Right atrium auricular region (tissue), 2 donors: ENCODE measurements around the gene UBE4A. TPM values are rescaled to one million over a fixed set of nuclear protein-coding genes. Genes with fewer than 3 reads are reported as not detected.

Experiments used
- DNase-seq: peaks from one replicate; pipeline ENCODE4 v3.0.0-alpha.2; 2019; ENCODE audit warnings: low spot score
- H3K27ac ChIP-seq, 2 donors: fragments of 200-600 bp; sonication (generic); 1 replicate in 1 of 2; 2 replicates in 1 of 2; pipeline ENCODE4 v1.5.1; 2016 to 2019
- H3K27me3 ChIP-seq, 2 donors: fragments of 200-600 bp; sonication (generic); one replicate each; pipeline versions ENCODE4 v1.5.1 to v1.6.0; 2017 to 2019
- H3K36me3 ChIP-seq: fragments of 200-600 bp; sonication (generic); one replicate; pipeline ENCODE4 v1.5.1; 2016
- H3K4me1 ChIP-seq, 2 donors: fragments of 200-600 bp; sonication (generic); one replicate each; pipeline versions ENCODE4 v1.5.1 to v1.6.0; 2017 to 2019
- H3K4me3 ChIP-seq, 2 donors: fragments of 200-600 bp; sonication (generic); 1 replicate in 1 of 2; 2 replicates in 1 of 2; pipeline ENCODE4 v1.5.1; 2017 to 2019; ENCODE audit warnings: mild to moderate bottlenecking in 1 of 2, moderate library complexity in 1 of 2
- H3K9me3 ChIP-seq, 2 donors: fragments of 200-600 bp; sonication (generic); one replicate each; pipeline ENCODE4 v1.5.1; 2019
- total RNA-seq, 2 donors: library from RNA; depleted of rRNA; stranded (reverse); fragments of >200 nt; gene quantifications; one replicate each; pipeline ENCODE4 v1.1.0, GENCODE V29; 2016
- TF ChIP-seq, protein P1 (sequence below), 2 donors: fragments of 200-600 bp; sonication (generic); IDR thresholded peaks; one replicate each; pipeline ENCODE4 v1.5.1; 2019; ENCODE audit warnings: antibody characterized with exemption in 2 of 2

UBE4A gene
- total RNA-seq, 2 donors from 2014 or later = 46.3 to 53.4 TPM

DNA sequence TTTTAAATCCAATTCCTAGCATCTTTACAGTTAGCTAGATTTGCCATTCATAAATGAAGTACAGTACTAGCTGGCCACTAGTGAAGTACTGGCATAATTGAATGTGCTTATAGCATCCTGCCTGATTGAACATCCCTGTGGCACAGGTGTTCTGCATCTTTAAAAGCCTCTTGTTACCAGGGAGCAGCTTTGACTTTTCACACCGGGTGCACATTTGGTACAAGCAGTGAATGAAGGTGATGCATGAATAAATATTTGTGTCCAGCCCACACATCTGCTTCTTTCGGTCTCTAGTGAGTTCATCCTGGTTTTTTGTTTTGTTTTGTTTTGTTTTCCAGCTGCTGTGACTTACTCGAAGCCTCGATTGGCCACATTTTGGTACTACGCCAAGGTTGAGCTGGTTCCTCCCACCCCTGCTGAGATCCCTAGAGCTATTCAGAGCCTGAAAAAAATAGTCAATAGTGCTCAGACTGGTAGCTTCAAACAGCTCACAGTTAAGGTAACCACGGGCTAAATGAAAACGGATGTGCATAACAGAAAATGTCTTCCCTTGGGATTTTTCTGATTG lies 47.3 kb downstream of the UBE4A start:
- Histone ChIP-seq H3K36me3 (peaks cover 21% of the 10 kb centered on the region), H3K4me3 (no peak overlapping the region), H3K4me1 (peaks cover 0 to 63% of the 10 kb centered on the region in 2 donors), H3K27ac (no peak overlapping the region), H3K9me3 (no peaks in the 10 kb centered on the region), H3K27me3 (no peaks in the 10 kb centered on the region)
- TF ChIP-seq, protein P1, sequence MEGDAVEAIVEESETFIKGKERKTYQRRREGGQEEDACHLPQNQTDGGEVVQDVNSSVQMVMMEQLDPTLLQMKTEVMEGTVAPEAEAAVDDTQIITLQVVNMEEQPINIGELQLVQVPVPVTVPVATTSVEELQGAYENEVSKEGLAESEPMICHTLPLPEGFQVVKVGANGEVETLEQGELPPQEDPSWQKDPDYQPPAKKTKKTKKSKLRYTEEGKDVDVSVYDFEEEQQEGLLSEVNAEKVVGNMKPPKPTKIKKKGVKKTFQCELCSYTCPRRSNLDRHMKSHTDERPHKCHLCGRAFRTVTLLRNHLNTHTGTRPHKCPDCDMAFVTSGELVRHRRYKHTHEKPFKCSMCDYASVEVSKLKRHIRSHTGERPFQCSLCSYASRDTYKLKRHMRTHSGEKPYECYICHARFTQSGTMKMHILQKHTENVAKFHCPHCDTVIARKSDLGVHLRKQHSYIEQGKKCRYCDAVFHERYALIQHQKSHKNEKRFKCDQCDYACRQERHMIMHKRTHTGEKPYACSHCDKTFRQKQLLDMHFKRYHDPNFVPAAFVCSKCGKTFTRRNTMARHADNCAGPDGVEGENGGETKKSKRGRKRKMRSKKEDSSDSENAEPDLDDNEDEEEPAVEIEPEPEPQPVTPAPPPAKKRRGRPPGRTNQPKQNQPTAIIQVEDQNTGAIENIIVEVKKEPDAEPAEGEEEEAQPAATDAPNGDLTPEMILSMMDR (IDR thresholded peaks at IDR 0.05) = no peak
- no peak for DNase-seq

DNA sequence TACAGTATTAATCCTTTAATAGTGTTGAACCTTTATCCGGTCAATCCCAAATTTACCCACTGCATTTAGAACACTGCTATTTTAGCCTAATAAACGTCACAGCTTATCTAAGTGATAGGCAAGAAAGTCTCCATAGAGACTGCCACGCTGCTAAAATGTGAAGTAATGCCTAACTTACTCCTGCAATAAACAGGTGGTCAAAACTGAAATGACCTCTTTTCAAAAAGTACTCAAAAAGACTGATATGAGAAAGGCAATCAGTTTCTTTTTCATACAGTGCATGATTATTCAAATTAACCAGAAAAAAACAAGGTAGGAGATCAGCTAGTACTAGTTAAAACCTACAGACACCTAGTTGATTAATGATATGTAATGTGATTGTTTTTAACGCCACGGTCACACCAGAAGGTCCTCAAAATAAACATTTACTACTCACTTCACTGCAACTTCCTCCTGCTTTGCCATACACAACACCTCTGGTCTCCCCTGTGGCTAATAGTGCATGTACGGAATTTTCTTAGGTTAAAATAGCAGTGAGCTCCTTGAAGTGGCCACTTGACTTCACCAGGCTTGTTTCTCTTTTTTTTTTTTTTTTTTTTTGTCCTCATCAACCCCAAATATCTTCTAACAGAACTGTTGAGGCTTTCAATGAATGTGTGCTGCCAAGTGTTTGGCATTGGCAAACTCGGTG lies 50.8 kb downstream of the UBE4A start:
- no peak overlapping the region for H3K27ac ChIP-seq
- TF ChIP-seq, protein P1 (IDR thresholded peaks at IDR 0.05) = no peak
- H3K27me3 ChIP-seq = no peaks in the 10 kb centered on the region
- no peak overlapping the region for H3K4me3 ChIP-seq
- H3K9me3 ChIP-seq = no peaks in the 10 kb centered on the region
- peaks cover 21% of the 10 kb centered on the region for H3K36me3 ChIP-seq
- peaks cover 0 to 33% of the 10 kb centered on the region in 2 donors for H3K4me1 ChIP-seq
- DNase-seq = no peak

DNA sequence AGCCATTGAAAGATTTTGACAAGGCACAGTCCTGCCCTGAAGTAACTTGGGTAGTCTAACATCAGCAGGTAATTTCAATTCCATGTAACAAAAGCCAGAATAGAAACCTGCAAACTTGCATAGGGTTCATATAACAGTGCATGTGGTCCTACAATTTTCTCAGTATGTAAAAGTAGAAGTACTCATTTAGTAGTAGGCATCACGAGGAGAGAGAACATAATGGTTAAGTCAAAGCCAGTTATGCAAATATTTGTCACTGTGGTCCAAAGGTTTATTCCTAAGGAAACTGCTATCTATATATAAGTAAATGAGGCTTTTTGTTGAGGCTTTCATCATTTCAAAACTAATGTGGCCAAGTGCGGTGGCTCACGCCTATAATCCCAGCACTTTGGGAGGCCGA lies 52.1 kb downstream of the UBE4A start:
- DNase-seq = no peak
- no peak overlapping the region for H3K4me3 ChIP-seq
- H3K27ac ChIP-seq = no peak overlapping the region
- no peaks in the 10 kb centered on the region for H3K9me3 ChIP-seq
- TF ChIP-seq, protein P1 (IDR thresholded peaks at IDR 0.05) = no peak
- H3K27me3 ChIP-seq = no peaks in the 10 kb centered on the region
- peaks cover 0 to 27% of the 10 kb centered on the region in 2 donors for H3K4me1 ChIP-seq
- H3K36me3 ChIP-seq = peaks cover 19% of the 10 kb centered on the region

DNA sequence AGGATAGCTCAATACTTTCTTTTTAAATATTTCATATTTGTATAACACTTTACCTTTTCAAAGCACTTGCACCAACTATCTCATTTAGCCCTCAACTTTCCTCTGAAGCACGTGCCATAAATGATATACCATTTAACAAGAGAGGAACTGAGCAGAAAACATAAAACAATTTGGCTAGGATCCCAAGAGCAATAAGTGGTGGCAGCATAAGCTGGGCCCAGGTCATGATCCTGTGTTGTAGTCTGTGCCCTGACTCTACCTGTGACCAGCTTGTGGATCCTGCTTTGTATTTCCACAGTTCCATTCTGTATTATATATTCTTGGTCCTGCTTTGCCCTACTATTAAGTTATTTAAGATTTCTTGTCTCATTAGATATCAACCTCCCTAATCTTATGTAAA lies 53.5 kb downstream of the UBE4A start:
- no peaks in the 10 kb centered on the region for H3K27me3 ChIP-seq
- TF ChIP-seq, protein P1 (IDR thresholded peaks at IDR 0.05) = no peak
- no peak overlapping the region for H3K4me3 ChIP-seq
- peaks cover 0 to 22% of the 10 kb centered on the region in 2 donors for H3K4me1 ChIP-seq
- no peaks in the 10 kb centered on the region for H3K9me3 ChIP-seq
- no peak overlapping the region for H3K27ac ChIP-seq
- peaks cover 5% of the 10 kb centered on the region for H3K36me3 ChIP-seq
- DNase-seq = no peak

DNA sequence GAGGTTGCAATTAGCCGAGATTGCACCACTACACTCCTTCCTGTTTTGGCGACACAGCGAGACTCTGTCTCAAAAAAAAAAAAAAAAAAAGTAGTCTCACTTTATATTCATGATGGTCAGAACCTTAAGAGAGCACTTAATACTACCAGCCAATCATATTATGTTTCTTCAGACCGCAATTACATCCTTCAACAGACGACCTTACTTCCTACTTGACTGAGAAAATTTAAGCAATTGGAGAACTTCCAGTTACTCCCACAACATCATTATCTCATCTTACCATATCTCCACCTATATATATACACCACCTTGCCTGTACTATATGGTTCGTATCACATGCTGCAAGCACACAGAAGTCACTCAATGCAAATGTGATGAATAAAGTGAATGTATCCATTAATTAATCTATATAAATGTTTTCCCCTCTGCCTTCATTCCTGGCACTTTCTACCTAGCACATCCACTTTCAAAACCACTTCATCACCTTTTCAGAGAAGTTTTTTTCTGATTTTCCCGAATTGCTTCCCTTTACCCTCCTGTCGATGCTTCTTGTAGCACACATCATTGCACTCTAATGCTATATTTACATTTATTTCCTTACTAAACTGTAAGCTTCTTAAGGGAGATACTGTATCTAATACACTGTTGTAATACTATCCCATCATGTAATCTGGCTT lies 55.8 kb downstream of the UBE4A start:
- no peak for DNase-seq
- TF ChIP-seq, protein P1 (IDR thresholded peaks at IDR 0.05) = no peak
- Histone ChIP-seq H3K27ac (no peak overlapping the region), H3K4me3 (no peak overlapping the region), H3K9me3 (no peaks in the 10 kb centered on the region), H3K36me3 (no peaks in the 10 kb centered on the region), H3K4me1 (peaks cover 0 to 10% of the 10 kb centered on the region in 2 donors), H3K27me3 (no peaks in the 10 kb centered on the region)
